Anterior cingulate cortex (tissue), 58 donors: ENCODE results near the gene CTAG1B.
"Not testable (repeated sequence)": the region's sequence is repeated elsewhere in the genome, so short reads cannot be mapped to it uniquely, and the experiment has no call there.

ENCODE experiments used
- DNase-seq, 58 donors: peaks; one replicate each; lab custom pipeline; 2025; lab: John Stamatoyannopoulos, UW

CTAG1B gene

GRCh38 chrX:154592505-154592904 lies 26.6 kb downstream of the CTAG1B start:
- DNase-seq = no peak

GRCh38 chrX:154590415-154590814 lies 28.7 kb downstream of the CTAG1B start:
- not testable (repeated sequence) for DNase-seq

GRCh38 chrX:154584585-154585183 lies 34.4 kb downstream of the CTAG1B start, which contains the start of gene CTAG1A:
Gene CTAG1A, plus strand, starts transcription at chrX:154585133. Its CDS starts 74 bp downstream, at chrX:154585207.
- not testable (repeated sequence) for DNase-seq

GRCh38 chrX:154582994-154583393 lies 36.1 kb downstream of the CTAG1B start:
- DNase-seq = not testable (repeated sequence)

- DNase-seq = not testable (repeated sequence)
Measured at GRCh38 chrX:154575076-154575475, 44.0 kb downstream of the CTAG1B start.

GRCh38 chrX:154573061-154573460 lies 46.0 kb downstream of the CTAG1B start:
- DNase-seq = not testable (repeated sequence)

GRCh38 chrX:154570361-154570760 lies 48.7 kb downstream of the CTAG1B start:
- not testable (repeated sequence) for DNase-seq
